H1 (cell line): Measurements from ENCODE around the gene SBNO2. TPM values are rescaled to one million over a fixed set of nuclear protein-coding genes. Genes with fewer than 3 reads are reported as not detected.

Experiments
- CHD2 ChIP-seq: IDR thresholded peaks from 2 replicates; pipeline ENCODE4 v1.6.1; 2012; ENCODE audit warnings: low read length, improper control_type of control experiment
- polyA plus RNA-seq, 7 experiments: library from polyadenylated mRNA; depleted of rRNA in 3 of 7; stranded (reverse) in 5 of 7; unstranded in 2 of 7; fragments of >200 nt in 5 of 7; fragments of 200-250 nt in 2 of 7; gene quantifications; 1 replicate in 5 of 7; 2 replicates in 1 of 7; 4 replicates in 1 of 7; pipeline versions ENCODE4 v1.2.1 to v1.2.3, GENCODE V29; 2011 to 2013; ENCODE audit warnings: missing spikeins in 2 of 7, mixed read lengths in 2 of 7
- total RNA-seq: library from RNA; stranded (reverse); fragmentation: NEBNext Ultra II Directional; extraction: Animal tissue kit (Norgen Biotek cat#: 25700); gene quantifications from 2 replicates; pipeline ENCODE4 v1.2.1, GENCODE V29; 2021
- TF ChIP-seq, protein P1 (sequence below), 3 experiments: IDR thresholded peaks; 1 replicate in 2 of 3; 2 replicates in 1 of 3; pipeline versions ENCODE4 v1.5.1 to v1.6.1; 2011; ENCODE audit warnings: low read length in 3 of 3, mild to moderate bottlenecking in 3 of 3, inconsistent platforms in 2 of 3, low read depth in 1 of 3, moderate library complexity in 1 of 3; ENCODE audit not compliant: insufficient read depth in 1 of 3; ENCODE audit errors: control extremely low read depth in 1 of 3

Gene SBNO2
- total and polyA plus RNA-seq, 2 of the 8 experiments (the other 6 are each of a cell fraction or from before 2014, with no cell fraction given): 12.2 to 31.4 TPM

DNA sequence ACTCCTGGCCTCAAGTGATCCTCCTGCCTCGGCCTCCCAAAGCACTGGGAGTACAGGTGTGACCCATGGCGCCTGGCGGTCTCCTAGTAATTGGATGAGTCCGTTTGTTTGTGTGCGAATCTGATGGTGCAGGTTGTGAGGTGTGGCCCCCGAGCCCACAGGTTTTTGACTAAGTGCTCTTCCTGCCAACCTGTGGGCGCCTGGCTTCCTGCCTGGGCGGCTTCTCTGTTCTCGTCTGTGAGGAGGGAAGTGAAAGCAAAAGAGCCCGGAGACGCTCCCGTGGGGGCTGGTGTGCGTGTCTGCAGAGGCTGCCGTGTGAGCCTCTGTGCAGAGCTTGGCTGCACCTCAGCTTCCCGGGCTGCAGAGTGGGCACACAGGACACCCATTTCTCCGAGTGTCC, 97.1 kb downstream of the SBNO2 start (continued):
- TF ChIP-seq, protein P1, sequence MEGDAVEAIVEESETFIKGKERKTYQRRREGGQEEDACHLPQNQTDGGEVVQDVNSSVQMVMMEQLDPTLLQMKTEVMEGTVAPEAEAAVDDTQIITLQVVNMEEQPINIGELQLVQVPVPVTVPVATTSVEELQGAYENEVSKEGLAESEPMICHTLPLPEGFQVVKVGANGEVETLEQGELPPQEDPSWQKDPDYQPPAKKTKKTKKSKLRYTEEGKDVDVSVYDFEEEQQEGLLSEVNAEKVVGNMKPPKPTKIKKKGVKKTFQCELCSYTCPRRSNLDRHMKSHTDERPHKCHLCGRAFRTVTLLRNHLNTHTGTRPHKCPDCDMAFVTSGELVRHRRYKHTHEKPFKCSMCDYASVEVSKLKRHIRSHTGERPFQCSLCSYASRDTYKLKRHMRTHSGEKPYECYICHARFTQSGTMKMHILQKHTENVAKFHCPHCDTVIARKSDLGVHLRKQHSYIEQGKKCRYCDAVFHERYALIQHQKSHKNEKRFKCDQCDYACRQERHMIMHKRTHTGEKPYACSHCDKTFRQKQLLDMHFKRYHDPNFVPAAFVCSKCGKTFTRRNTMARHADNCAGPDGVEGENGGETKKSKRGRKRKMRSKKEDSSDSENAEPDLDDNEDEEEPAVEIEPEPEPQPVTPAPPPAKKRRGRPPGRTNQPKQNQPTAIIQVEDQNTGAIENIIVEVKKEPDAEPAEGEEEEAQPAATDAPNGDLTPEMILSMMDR (IDR thresholded peaks at IDR 0.05; ENCODE audit: control extremely low read depth in 1 of 3, insufficient read depth in 1 of 3, low read depth in 1 of 3, low read length in 3 of 3): no peak
- no peak for TF ChIP-seq CHD2
